Lower lobe of right lung (tissue), 2 donors: ENCODE results near the gene SCN9A. TPM values are rescaled to one million over a fixed set of nuclear protein-coding genes. Genes with fewer than 3 reads are reported as not detected.

Experiments
- ATAC-seq, 2 donors: fragments of 200-7000 bp; cut with Tn5 transposase; one replicate each; pipeline ENCODE4 v1.9.1; 2020 to 2022; ENCODE audit warnings: mild to moderate bottlenecking in 2 of 2, moderate library complexity in 2 of 2
- DNase-seq: peaks from one replicate; pipeline ENCODE4 v3.0.0-alpha.2; 2020
- H3K27ac ChIP-seq: fragments of 200-600 bp; one replicate; pipeline ENCODE4 v1.8.0; 2022
- H3K27me3 ChIP-seq: fragments of 200-600 bp; one replicate; pipeline ENCODE4 v1.8.0; 2022; ENCODE audit warnings: low read depth
- H3K36me3 ChIP-seq: fragments of 200-600 bp; one replicate; pipeline ENCODE4 v1.8.0; 2022; ENCODE audit warnings: mild to moderate bottlenecking
- H3K4me1 ChIP-seq: fragments of 200-600 bp; one replicate; pipeline ENCODE4 v1.8.0; 2022
- H3K4me3 ChIP-seq: fragments of 200-600 bp; one replicate; pipeline ENCODE4 v1.8.0; 2022; ENCODE audit warnings: mild to moderate bottlenecking
- H3K9me3 ChIP-seq: fragments of 200-600 bp; one replicate; pipeline ENCODE4 v1.8.0; 2022
- CTCF ChIP-seq: fragments of 200-600 bp; IDR thresholded peaks from one replicate; pipeline ENCODE4 v1.8.0; 2022; ENCODE audit warnings: antibody characterized with exemption, mild to moderate bottlenecking
- intact Hi-C: fragments of 100-400 bp; cut with DNase I; formaldehyde crosslinking; loops from one replicate; pipeline ENCODE4 v1.11.0; 2022
- total RNA-seq: library from RNA; stranded (reverse); fragmentation: NEBNext Ultra II Directional; extraction: Animal tissue kit (Norgen Biotek cat#: 25700); gene quantifications from one replicate; pipeline ENCODE4 v1.2.1, GENCODE V29; 2021
- donor health status: DM: no; HTN: yes; CAD: no; lungs with severe emphysema.

SCN9A gene
- total RNA-seq, 1 donor from 2014 or later, result 13.6 TPM

DNA sequence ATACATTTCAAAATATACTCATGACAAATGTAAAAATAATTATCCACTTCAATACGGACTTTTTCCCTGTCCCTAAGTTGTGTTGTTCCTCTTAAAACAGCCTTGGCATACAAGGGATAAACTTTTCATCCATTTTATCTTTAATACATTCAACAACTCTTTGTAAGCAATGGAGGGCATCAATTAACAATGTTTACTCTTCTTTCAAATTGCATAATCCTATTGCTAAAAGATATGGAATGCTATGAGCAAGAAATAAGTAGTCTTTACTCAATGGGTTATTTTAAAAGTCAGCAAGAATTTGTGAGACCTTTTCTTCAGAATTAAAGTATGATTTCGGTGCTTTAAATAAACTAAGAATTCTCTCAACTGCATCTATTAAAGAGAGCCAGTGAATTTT lies 41.9 kb downstream of the SCN9A start:
- DNase-seq, result no peak
- intact Hi-C loops, result no loop called here
- no peaks in the 10 kb centered on the region for H3K36me3 ChIP-seq
- H3K4me3 ChIP-seq, result no peak overlapping the region
- no peaks in the 10 kb centered on the region for H3K9me3 ChIP-seq
- no peak overlapping the region for H3K27ac ChIP-seq
- H3K27me3 ChIP-seq, result no peaks in the 10 kb centered on the region
- H3K4me1 ChIP-seq, result no peaks in the 10 kb centered on the region
- ATAC-seq, result no peak
- no peak for TF ChIP-seq CTCF

DNA sequence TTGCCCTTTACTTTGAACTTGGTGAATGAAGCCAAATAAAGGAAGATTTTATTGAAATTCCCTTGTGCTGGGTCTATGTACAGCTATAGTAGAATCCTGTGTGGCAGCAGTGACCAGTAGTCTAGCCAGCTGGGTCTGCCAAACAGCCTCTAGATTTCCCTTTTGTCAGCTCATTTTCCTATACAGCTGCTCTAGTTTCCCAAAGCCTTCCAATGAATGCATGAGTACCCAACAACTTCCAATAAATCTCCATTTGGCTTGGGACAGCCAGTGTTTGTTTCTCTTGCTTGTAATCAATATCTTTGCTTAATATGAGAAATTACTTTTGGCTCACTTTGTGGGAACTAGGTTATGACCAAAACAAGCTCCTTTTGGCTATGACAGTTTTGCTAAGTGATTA lies 43.6 kb downstream of the SCN9A start:
- DNase-seq (no peak), ATAC-seq (no peak)
- Histone ChIP-seq H3K36me3 (no peaks in the 10 kb centered on the region), H3K27ac (no peak overlapping the region), H3K4me3 (no peak overlapping the region), H3K4me1 (no peaks in the 10 kb centered on the region), H3K9me3 (no peaks in the 10 kb centered on the region), H3K27me3 (no peaks in the 10 kb centered on the region)
- no peak for TF ChIP-seq CTCF
- intact Hi-C loops, result no loop called here

DNA sequence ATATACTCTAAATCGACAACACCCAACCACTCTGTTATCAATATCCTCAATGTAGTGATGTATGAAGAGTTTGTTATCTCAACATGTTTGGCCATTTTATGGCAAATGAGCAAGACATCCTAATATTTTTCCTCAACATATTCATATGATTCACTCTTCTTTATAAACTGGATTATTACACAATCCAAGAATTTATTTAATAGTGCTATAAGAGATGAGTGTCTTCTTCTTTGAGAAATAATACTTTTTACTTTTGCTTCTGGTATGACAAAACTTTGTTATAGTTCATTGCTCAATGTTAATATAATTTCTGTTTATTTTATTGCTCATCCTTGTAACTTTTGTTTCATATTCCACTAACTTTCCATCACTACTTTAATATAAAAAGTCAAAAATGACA lies 44.3 kb downstream of the SCN9A start:
- DNase-seq, result no peak
- no peaks in the 10 kb centered on the region for H3K4me1 ChIP-seq
- TF ChIP-seq CTCF, result no peak
- H3K9me3 ChIP-seq, result no peaks in the 10 kb centered on the region
- intact Hi-C loops, result no loop called here
- no peaks in the 10 kb centered on the region for H3K27me3 ChIP-seq
- H3K36me3 ChIP-seq, result no peaks in the 10 kb centered on the region
- no peak overlapping the region for H3K4me3 ChIP-seq
- ATAC-seq, result no peak
- no peak overlapping the region for H3K27ac ChIP-seq

- Histone ChIP-seq H3K4me1 (no peaks in the 10 kb centered on the region), H3K9me3 (no peaks in the 10 kb centered on the region), H3K4me3 (no peak overlapping the region), H3K27ac (no peak overlapping the region), H3K36me3 (no peaks in the 10 kb centered on the region), H3K27me3 (no peaks in the 10 kb centered on the region)
- no peak for ATAC-seq
- DNase-seq, result no peak
- TF ChIP-seq CTCF, result no peak
- intact Hi-C loops, result no loop called here
Observed at GRCh38 chr2:166329465-166329864, 46.3 kb downstream of the SCN9A start.

DNA sequence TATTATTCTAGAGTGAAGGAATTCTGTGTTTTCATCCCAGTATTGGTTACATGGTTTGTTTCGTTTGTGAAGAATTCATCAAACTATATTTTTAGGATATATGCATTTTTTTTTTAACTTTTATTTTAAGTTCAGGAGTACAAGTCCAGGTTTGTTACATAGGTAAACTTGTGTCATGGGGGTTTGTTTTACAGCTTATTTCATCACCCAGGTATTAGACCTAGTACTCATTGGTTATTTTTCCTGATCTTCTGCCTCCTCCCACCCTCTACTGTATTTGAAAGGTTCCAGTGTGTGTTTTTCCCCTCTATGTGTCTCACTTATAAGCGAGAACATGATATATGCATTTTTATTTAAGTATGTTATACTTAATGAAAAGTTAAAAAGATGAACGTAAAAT lies 47.6 kb downstream of the SCN9A start:
- H3K9me3 ChIP-seq, result no peaks in the 10 kb centered on the region
- DNase-seq, result no peak
- H3K36me3 ChIP-seq, result no peaks in the 10 kb centered on the region
- intact Hi-C loops, result no loop called here
- TF ChIP-seq CTCF, result no peak
- H3K27me3 ChIP-seq, result no peaks in the 10 kb centered on the region
- H3K4me3 ChIP-seq, result no peak overlapping the region
- no peaks in the 10 kb centered on the region for H3K4me1 ChIP-seq
- no peak overlapping the region for H3K27ac ChIP-seq
- ATAC-seq, result no peak

DNA sequence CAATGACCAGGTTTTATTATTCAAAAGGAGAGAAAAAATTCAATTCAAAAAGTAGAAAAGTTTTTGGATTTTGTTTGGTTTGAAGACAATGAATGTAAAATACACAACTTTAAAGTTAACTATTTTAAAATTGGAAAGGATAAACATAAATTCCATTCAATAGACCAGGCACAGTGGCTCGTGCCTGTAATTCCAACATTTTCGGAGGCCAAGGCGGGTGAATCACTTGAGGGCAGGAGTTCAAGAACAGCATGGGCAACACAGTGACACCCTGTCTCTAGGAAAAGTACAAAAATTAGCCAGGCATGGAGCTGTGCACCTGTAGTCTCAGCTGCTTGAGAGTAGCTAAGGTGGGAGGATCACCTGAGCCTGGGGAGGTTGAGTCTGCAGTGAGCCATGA lies 54.7 kb downstream of the SCN9A start:
- no peak overlapping the region for H3K4me3 ChIP-seq
- H3K4me1 ChIP-seq, result no peaks in the 10 kb centered on the region
- no peaks in the 10 kb centered on the region for H3K36me3 ChIP-seq
- no peaks in the 10 kb centered on the region for H3K9me3 ChIP-seq
- TF ChIP-seq CTCF, result no peak
- intact Hi-C loops, result no loop called here
- DNase-seq, result no peak
- H3K27ac ChIP-seq, result no peak overlapping the region
- H3K27me3 ChIP-seq, result no peaks in the 10 kb centered on the region
- no peak for ATAC-seq
